Loucy (cell line): ENCODE results near the gene ARNT2.

Experiments used
- EZH2phosphoT487 ChIP-seq: fragments of 200-600 bp; IDR thresholded peaks from 2 replicates; pipeline ENCODE4 v1.6.1; 2018; ENCODE audit warnings: antibody characterized with exemption, mild to moderate bottlenecking, moderate library complexity, borderline replicate concordance
- TF ChIP-seq, protein P1 (sequence below): fragments of 200-600 bp; sonication (generic); conservative IDR thresholded peaks from 2 replicates; pipeline ENCODE4 v1.5.1; 2014; ENCODE audit warnings: mild to moderate bottlenecking, antibody characterized with exemption, low read length

DNA sequence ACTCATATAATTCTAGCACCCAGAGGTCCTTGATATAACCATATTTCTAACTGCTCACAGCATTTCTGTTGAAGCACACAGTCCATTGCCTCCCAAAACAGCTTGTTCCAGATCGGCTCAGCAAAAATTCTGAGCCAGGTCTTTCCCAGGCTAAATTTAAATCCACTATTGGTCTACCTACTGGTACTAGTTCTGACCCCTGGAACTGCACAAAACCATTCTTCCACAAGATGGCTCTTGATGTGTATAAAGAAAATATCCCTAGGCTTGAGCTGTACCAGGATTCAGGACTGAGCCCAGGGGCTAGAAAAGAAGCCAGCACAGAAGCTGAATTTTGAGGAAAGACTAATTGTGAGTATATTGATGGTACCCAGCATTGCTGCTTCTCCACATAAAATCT lies 215.5 kb downstream of the ARNT2 start:
- TF ChIP-seq, protein P1, sequence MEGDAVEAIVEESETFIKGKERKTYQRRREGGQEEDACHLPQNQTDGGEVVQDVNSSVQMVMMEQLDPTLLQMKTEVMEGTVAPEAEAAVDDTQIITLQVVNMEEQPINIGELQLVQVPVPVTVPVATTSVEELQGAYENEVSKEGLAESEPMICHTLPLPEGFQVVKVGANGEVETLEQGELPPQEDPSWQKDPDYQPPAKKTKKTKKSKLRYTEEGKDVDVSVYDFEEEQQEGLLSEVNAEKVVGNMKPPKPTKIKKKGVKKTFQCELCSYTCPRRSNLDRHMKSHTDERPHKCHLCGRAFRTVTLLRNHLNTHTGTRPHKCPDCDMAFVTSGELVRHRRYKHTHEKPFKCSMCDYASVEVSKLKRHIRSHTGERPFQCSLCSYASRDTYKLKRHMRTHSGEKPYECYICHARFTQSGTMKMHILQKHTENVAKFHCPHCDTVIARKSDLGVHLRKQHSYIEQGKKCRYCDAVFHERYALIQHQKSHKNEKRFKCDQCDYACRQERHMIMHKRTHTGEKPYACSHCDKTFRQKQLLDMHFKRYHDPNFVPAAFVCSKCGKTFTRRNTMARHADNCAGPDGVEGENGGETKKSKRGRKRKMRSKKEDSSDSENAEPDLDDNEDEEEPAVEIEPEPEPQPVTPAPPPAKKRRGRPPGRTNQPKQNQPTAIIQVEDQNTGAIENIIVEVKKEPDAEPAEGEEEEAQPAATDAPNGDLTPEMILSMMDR, result no peak; the same call in 1 of the 2 replicates
- no peak for TF ChIP-seq EZH2phosphoT487
